Keratinocyte (primary cell): Measurements from ENCODE around the gene LBP. TPM values are rescaled to one million over a fixed set of nuclear protein-coding genes. Genes with fewer than 3 reads are reported as not detected.

Source experiments
- DNase-seq: peaks from one replicate; pipeline ENCODE4 v3.0.0-alpha.2; 2011; ENCODE audit warnings: low read depth, missing footprints, low spot score
- FAIRE-seq: peaks from 2 replicates; lab custom pipeline; 2011; peaks lifted over from hg19 to GRCh38; lab: Jason Lieb, UNC
- H2AFZ ChIP-seq: 2 replicates; pipeline ENCODE4 v1.6.0; 2012; ENCODE audit warnings: low read length, control low read depth, inconsistent platforms; ENCODE audit not compliant: control insufficient read depth
- H3K27ac ChIP-seq: 2 replicates; pipeline ENCODE4 v1.5.1; 2011; ENCODE audit warnings: low read length; ENCODE audit not compliant: control insufficient read depth, insufficient read depth
- H3K27me3 ChIP-seq: 3 replicates; pipeline ENCODE4 v1.6.0; 2011; ENCODE audit warnings: low read length; ENCODE audit not compliant: control insufficient read depth, insufficient read depth; ENCODE audit errors: extremely low read depth
- H3K36me3 ChIP-seq, 2 experiments: 2 replicates in 1 of 2; 3 replicates in 1 of 2; pipeline ENCODE4 v1.5.1; 2011; ENCODE audit warnings: low read length in 2 of 2, mild to moderate bottlenecking in 1 of 2; ENCODE audit not compliant: control insufficient read depth in 2 of 2, insufficient read depth in 2 of 2; ENCODE audit errors: extremely low read depth in 1 of 2
- H3K4me1 ChIP-seq: 3 replicates; pipeline ENCODE4 v1.5.1; 2011; ENCODE audit warnings: low read length; ENCODE audit not compliant: control insufficient read depth, insufficient read depth; ENCODE audit errors: extremely low read depth
- H3K4me2 ChIP-seq: 3 replicates; pipeline ENCODE4 v1.6.0; 2011; ENCODE audit warnings: low read depth, low read length; ENCODE audit not compliant: control insufficient read depth, insufficient read depth; ENCODE audit errors: extremely low read depth
- H3K4me3 ChIP-seq, 3 experiments: fragments of 200-600 bp in 1 of 3; sonication (generic) in 1 of 3; 2 replicates in 2 of 3; 3 replicates in 1 of 3; pipeline ENCODE4 v1.5.1; 2011 to 2016; ENCODE audit warnings: low read length in 3 of 3, mild to moderate bottlenecking in 3 of 3, control low read depth in 2 of 3, inconsistent platforms in 1 of 3, low read depth in 1 of 3, mixed read lengths in 1 of 3, mixed run types in 1 of 3, moderate library complexity in 1 of 3; ENCODE audit not compliant: control insufficient read depth in 2 of 3, insufficient read depth in 2 of 3; ENCODE audit errors: extremely low read depth in 1 of 3
- H3K79me2 ChIP-seq: 2 replicates; pipeline ENCODE4 v1.6.0; 2012; ENCODE audit warnings: low read length; ENCODE audit not compliant: control insufficient read depth, insufficient read depth
- H3K9ac ChIP-seq: 3 replicates; pipeline ENCODE4 v1.6.0; 2011; ENCODE audit warnings: low read length; ENCODE audit not compliant: control insufficient read depth, insufficient read depth; ENCODE audit errors: extremely low read depth
- H3K9me1 ChIP-seq: 3 replicates; pipeline ENCODE4 v1.6.0; 2011; ENCODE audit warnings: low read length; ENCODE audit not compliant: control insufficient read depth, insufficient read depth; ENCODE audit errors: extremely low read depth
- H3K9me3 ChIP-seq: 2 replicates; pipeline ENCODE4 v1.5.1; 2012; ENCODE audit warnings: low read depth, low read length; ENCODE audit not compliant: control insufficient read depth
- H4K20me1 ChIP-seq: 3 replicates; pipeline ENCODE4 v1.6.0; 2011; ENCODE audit warnings: low read length; ENCODE audit not compliant: control insufficient read depth, insufficient read depth; ENCODE audit errors: extremely low read depth
- EZH2 ChIP-seq: IDR thresholded peaks from one replicate; pipeline ENCODE4 v1.6.1; 2012; ENCODE audit warnings: inconsistent platforms, mild to moderate bottlenecking, low read length, moderate library complexity
- dilution Hi-C: fragments of 300-500 bp; cut with MboI; formaldehyde crosslinking; loops from one replicate; pipeline ENCODE4 v1.7.0; 2020; ENCODE audit warnings: low sequenced_read_pairs; ENCODE audit not compliant: extremely low pct_ligation_motif_present
- polyA plus RNA-seq, 5 experiments: library from polyadenylated mRNA; depleted of rRNA in 3 of 5; stranded (reverse) in 3 of 5; stranded (forward) in 1 of 5; unstranded in 1 of 5; fragments of >200 nt; gene quantifications; 1 replicate in 1 of 5; 2 replicates in 3 of 5; 3 replicates in 1 of 5; pipeline versions ENCODE4 v1.2.1 to v1.2.3, GENCODE V29; 2011 to 2012; ENCODE audit warnings: missing spikeins in 2 of 5, low read depth in 1 of 5, low replicate concordance in 1 of 5
- TF ChIP-seq, protein P1 (sequence below), 3 experiments: IDR thresholded peaks in 1 of 3; conservative IDR thresholded peaks in 1 of 3; optimal IDR thresholded peaks in 1 of 3; 2 replicates in 2 of 3; 3 replicates in 1 of 3; pipeline versions ENCODE3 to v1.5.1; 2011; ENCODE audit warnings: low read length in 3 of 3, mild to moderate bottlenecking in 3 of 3, moderate library complexity in 2 of 3, control low read depth in 1 of 3, inconsistent platforms in 1 of 3; ENCODE audit not compliant: insufficient read depth in 2 of 3; ENCODE audit errors: extremely low read depth in 1 of 3

LBP gene
- polyA plus RNA-seq, 1 donor (not counting 4 experiments of a cell fraction or from before 2014, with no cell fraction given): not detected

GRCh38 chr20:38298768-38299288 is 47.5 kb upstream of the LBP start:
- no peak overlapping the region for H3K9ac ChIP-seq
- H3K27ac ChIP-seq: no peak overlapping the region
- TF ChIP-seq EZH2: no peak
- TF ChIP-seq, protein P1, sequence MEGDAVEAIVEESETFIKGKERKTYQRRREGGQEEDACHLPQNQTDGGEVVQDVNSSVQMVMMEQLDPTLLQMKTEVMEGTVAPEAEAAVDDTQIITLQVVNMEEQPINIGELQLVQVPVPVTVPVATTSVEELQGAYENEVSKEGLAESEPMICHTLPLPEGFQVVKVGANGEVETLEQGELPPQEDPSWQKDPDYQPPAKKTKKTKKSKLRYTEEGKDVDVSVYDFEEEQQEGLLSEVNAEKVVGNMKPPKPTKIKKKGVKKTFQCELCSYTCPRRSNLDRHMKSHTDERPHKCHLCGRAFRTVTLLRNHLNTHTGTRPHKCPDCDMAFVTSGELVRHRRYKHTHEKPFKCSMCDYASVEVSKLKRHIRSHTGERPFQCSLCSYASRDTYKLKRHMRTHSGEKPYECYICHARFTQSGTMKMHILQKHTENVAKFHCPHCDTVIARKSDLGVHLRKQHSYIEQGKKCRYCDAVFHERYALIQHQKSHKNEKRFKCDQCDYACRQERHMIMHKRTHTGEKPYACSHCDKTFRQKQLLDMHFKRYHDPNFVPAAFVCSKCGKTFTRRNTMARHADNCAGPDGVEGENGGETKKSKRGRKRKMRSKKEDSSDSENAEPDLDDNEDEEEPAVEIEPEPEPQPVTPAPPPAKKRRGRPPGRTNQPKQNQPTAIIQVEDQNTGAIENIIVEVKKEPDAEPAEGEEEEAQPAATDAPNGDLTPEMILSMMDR (optimal IDR thresholded peaks at IDR 0.05 in 1 of 3, IDR thresholded peaks at IDR 0.05 in 1 of 3, conservative IDR thresholded peaks at IDR 0.05 in 1 of 3; ENCODE audit: extremely low read depth in 1 of 3, insufficient read depth in 2 of 3, low read length in 3 of 3): no peak

GRCh38 chr20:38299963-38300362 is 46.3 kb upstream of the LBP start:
- no peak for DNase-seq
- Histone ChIP-seq H4K20me1 (no peaks in the 10 kb centered on the region), H3K27me3 (peaks cover 15% of the 10 kb centered on the region), H3K27ac (no peak overlapping the region), H3K9me3 (no peaks in the 10 kb centered on the region), H3K4me2 (no peak overlapping the region), H3K79me2 (no peaks in the 10 kb centered on the region), H3K4me3 (no peak overlapping the region), H3K9ac (no peak overlapping the region), H3K9me1 (no peaks in the 10 kb centered on the region), H2AFZ (peak overlapping the region; percentile 26), H3K36me3 (no peaks in the 10 kb centered on the region), H3K4me1 (peaks cover 11% of the 10 kb centered on the region)
- no peak for TF ChIP-seq EZH2
- TF ChIP-seq, protein P1 (optimal IDR thresholded peaks at IDR 0.05 in 1 of 3, IDR thresholded peaks at IDR 0.05 in 1 of 3, conservative IDR thresholded peaks at IDR 0.05 in 1 of 3; ENCODE audit: extremely low read depth in 1 of 3, insufficient read depth in 2 of 3, low read length in 3 of 3): no peak
- dilution Hi-C loops: no loop called here
- FAIRE-seq: peak; percentile 77

More at GRCh38 chr20:38298768-38299288, 47.5 kb upstream of the LBP start:
- Histone ChIP-seq H3K9me1 (no peaks in the 10 kb centered on the region), H3K79me2 (no peaks in the 10 kb centered on the region), H4K20me1 (no peaks in the 10 kb centered on the region), H3K4me1 (peaks cover 11% of the 10 kb centered on the region), H3K27me3 (peaks cover 6% of the 10 kb centered on the region), H3K36me3 (no peaks in the 10 kb centered on the region), H3K4me3 (no peak overlapping the region), H2AFZ (peak overlapping the region; percentile 80), H3K4me2 (no peak overlapping the region), H3K9me3 (no peaks in the 10 kb centered on the region)
- dilution Hi-C loops: no loop called here
- no peak for FAIRE-seq
- DNase-seq: no peak
